MCF 10A (cell line): ENCODE measurements around the gene SLC44A5. TPM values are rescaled to one million over a fixed set of nuclear protein-coding genes. Genes with fewer than 3 reads are reported as not detected.
"Not testable (repeated sequence)": the region's sequence is repeated elsewhere in the genome, so short reads cannot be mapped to it uniquely, and the experiment has no call there.

Experiments used
- BruUV-seq: library from RNA; stranded (reverse); fragments of 400-500 nt; replicated peaks from 2 replicates; lab custom pipeline; 2021; lab: Mats Ljungman, UMichigan
- CTCF ChIA-PET: fragments of 300-600 bp; sonication (Branson Sonifier 250); formaldehyde crosslinking; extraction: SDS; loops from one replicate; lab custom pipeline; 2021; ENCODE audit warnings: antibody characterized with exemption, inconsistent platforms; lab: Yijun Ruan, JAX
- POLR2A ChIA-PET: fragments of 300-600, 350-650 bp; sonication (Branson Sonifier 250); formaldehyde crosslinking; extraction: SDS; loops from one replicate; lab custom pipeline; 2020; ENCODE audit warnings: antibody characterized with exemption, inconsistent platforms; lab: Yijun Ruan, JAX
- DNase-seq: peaks from one replicate; pipeline ENCODE4 v3.0.0-alpha.2; 2018; ENCODE audit not compliant: unreplicated experiment
- H3K27ac Mint-ChIP-seq: one replicate; pipeline ENCODE4 v1.8.0; 2022; ENCODE audit warnings: mild to moderate bottlenecking, low read depth, mixed read lengths; ENCODE audit not compliant: unreplicated experiment
- H3K27me3 Mint-ChIP-seq: one replicate; pipeline ENCODE4 v1.8.0; 2022; ENCODE audit warnings: mixed read lengths; ENCODE audit not compliant: insufficient read depth, unreplicated experiment
- H3K36me3 Mint-ChIP-seq: one replicate; pipeline ENCODE4 v1.8.0; 2022; ENCODE audit warnings: mild to moderate bottlenecking, moderate library complexity, mixed read lengths; ENCODE audit not compliant: insufficient read depth, unreplicated experiment
- H3K4me1 Mint-ChIP-seq: one replicate; pipeline ENCODE4 v1.8.0; 2022; ENCODE audit warnings: mixed read lengths; ENCODE audit not compliant: insufficient read depth, unreplicated experiment
- H3K4me3 Mint-ChIP-seq: one replicate; pipeline ENCODE4 v1.8.0; 2022; ENCODE audit warnings: mild to moderate bottlenecking, moderate library complexity, mixed read lengths; ENCODE audit not compliant: unreplicated experiment
- H3K9me3 Mint-ChIP-seq: one replicate; pipeline ENCODE4 v1.8.0; 2022; ENCODE audit warnings: mixed read lengths; ENCODE audit not compliant: unreplicated experiment
- CTCF ChIP-seq: fragments of 200-600 bp; IDR thresholded peaks from one replicate; pipeline ENCODE4 v1.8.0; 2022; ENCODE audit warnings: antibody characterized with exemption, mild to moderate bottlenecking; ENCODE audit not compliant: unreplicated experiment
- intact Hi-C: fragments of 100-400 bp; cut with micrococcal nuclease; formaldehyde crosslinking; loops from 2 replicates; pipeline ENCODE4 v1.14.1; 2022
- total RNA-seq: library from RNA; stranded (reverse); gene quantifications from 2 replicates; pipeline ENCODE4 v1.2.3, GENCODE V29; 2022

The SLC44A5 gene
- total RNA-seq, 1 experiment from 2014 or later = 14.3 TPM

- POLR2A ChIA-PET = interaction anchor here (0.6 to 1.7 kb wide), 4 partner anchors 21 to 329 kb away, joined by 3 to 6 read pairs (median 3); no protein-coding TSS in a partner anchor
- H3K9me3 Mint-ChIP-seq = peaks cover 10% of the 10 kb centered on the region
- peak overlapping the region; percentile 43 for H3K27ac Mint-ChIP-seq
- no peak overlapping the region for H3K4me3 Mint-ChIP-seq
- no TSS peak for BruUV-seq
- no peak for TF ChIP-seq CTCF
- no peak for DNase-seq
- no peaks in the 10 kb centered on the region for H3K27me3 Mint-ChIP-seq
- H3K4me1 Mint-ChIP-seq = no peaks in the 10 kb centered on the region
- intact Hi-C loops = no loop called here
- no peaks in the 10 kb centered on the region for H3K36me3 Mint-ChIP-seq
- CTCF ChIA-PET = no interaction called here
Measured at GRCh38 chr1:75396745-75397144, 214.2 kb downstream of the SLC44A5 start.

DNA sequence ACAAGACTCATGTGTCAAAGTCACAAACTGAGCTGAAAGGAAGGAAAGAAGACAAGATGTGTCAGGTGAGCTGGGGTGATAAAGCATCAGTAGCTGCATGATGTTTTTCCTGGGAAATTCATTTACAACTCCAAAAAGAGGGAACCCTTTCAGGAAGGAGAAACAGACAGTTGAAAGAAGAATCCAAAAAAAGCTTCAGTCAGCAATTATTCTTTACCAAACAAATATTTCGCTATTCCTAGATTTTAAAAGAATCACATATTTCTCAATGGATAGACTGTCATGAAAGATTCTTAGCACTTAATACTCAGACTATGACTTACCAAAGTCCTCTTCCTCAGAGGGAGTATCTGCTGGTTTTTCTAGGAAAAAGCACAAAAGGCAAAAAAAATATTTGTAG, 214.7 kb downstream of the SLC44A5 start:
- H3K27me3 Mint-ChIP-seq = no peaks in the 10 kb centered on the region
- DNase-seq = no peak
- H3K4me3 Mint-ChIP-seq = no peak overlapping the region
- peaks cover 10% of the 10 kb centered on the region for H3K9me3 Mint-ChIP-seq
- CTCF ChIA-PET = no interaction called here
- no peak for TF ChIP-seq CTCF
- intact Hi-C loops = no loop called here
- H3K36me3 Mint-ChIP-seq = no peaks in the 10 kb centered on the region
- peak overlapping the region; percentile 43 for H3K27ac Mint-ChIP-seq
- no TSS peak for BruUV-seq
- no peaks in the 10 kb centered on the region for H3K4me1 Mint-ChIP-seq
- POLR2A ChIA-PET = interaction anchor here (0.6 to 1.7 kb wide), 3 partner anchors 20 to 34 kb away, joined by 3 to 6 read pairs (median 3); no protein-coding TSS in a partner anchor

DNA sequence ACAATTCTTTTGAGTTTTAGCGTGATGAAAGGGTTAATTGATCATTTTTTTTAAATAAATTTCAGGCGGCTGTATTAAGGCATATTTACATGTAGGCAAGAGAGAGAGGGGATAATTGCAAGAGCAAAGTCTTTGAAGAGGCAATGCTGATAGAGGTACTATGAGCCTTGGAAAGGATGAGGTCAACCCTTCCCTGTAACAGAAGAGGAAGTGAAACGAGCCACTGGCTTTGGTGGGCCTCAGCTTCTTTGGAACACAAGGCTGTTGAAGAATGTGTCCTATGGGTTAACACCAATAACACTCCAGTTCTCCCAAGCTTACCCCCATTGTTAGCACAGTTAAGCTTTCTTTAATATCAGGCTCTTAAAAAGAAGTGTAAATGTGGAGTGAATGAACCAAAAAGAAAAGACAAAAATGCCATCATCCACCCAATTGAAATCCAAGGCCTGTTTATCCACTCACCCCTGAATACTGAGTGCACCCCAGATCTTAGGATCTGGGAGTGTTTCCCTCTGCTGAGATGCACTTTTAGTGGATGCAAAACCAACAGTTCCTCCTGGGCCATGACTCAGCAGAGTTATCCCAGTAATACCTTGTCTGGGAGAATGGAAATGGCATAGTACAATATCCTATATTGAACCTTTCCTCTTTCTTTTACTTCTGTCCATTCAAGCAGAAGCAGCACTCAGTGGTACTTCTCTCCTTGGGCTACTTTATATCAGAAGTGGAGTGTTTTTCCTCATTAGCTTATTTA, 216.4 kb downstream of the SLC44A5 start:
- H3K27ac Mint-ChIP-seq = no peak overlapping the region
- H3K36me3 Mint-ChIP-seq = no peaks in the 10 kb centered on the region
- intact Hi-C loops = no loop called here
- POLR2A ChIA-PET = no interaction called here
- DNase-seq = no peak
- H3K9me3 Mint-ChIP-seq = peaks cover 10% of the 10 kb centered on the region
- H3K27me3 Mint-ChIP-seq = no peaks in the 10 kb centered on the region
- no peak for TF ChIP-seq CTCF
- BruUV-seq = no TSS peak
- H3K4me1 Mint-ChIP-seq = no peaks in the 10 kb centered on the region
- CTCF ChIA-PET = no interaction called here
- H3K4me3 Mint-ChIP-seq = no peak overlapping the region

GRCh38 chr1:75392278-75392677, 218.6 kb downstream of the SLC44A5 start:
- intact Hi-C loops = no loop called here
- H3K4me3 Mint-ChIP-seq = no peak overlapping the region
- no peaks in the 10 kb centered on the region for H3K4me1 Mint-ChIP-seq
- CTCF ChIA-PET = no interaction called here
- BruUV-seq = no TSS peak
- no peak overlapping the region for H3K27ac Mint-ChIP-seq
- H3K9me3 Mint-ChIP-seq = peaks cover 10% of the 10 kb centered on the region
- no peaks in the 10 kb centered on the region for H3K36me3 Mint-ChIP-seq
- POLR2A ChIA-PET = no interaction called here
- no peak for TF ChIP-seq CTCF
- no peaks in the 10 kb centered on the region for H3K27me3 Mint-ChIP-seq
- no peak for DNase-seq

DNA sequence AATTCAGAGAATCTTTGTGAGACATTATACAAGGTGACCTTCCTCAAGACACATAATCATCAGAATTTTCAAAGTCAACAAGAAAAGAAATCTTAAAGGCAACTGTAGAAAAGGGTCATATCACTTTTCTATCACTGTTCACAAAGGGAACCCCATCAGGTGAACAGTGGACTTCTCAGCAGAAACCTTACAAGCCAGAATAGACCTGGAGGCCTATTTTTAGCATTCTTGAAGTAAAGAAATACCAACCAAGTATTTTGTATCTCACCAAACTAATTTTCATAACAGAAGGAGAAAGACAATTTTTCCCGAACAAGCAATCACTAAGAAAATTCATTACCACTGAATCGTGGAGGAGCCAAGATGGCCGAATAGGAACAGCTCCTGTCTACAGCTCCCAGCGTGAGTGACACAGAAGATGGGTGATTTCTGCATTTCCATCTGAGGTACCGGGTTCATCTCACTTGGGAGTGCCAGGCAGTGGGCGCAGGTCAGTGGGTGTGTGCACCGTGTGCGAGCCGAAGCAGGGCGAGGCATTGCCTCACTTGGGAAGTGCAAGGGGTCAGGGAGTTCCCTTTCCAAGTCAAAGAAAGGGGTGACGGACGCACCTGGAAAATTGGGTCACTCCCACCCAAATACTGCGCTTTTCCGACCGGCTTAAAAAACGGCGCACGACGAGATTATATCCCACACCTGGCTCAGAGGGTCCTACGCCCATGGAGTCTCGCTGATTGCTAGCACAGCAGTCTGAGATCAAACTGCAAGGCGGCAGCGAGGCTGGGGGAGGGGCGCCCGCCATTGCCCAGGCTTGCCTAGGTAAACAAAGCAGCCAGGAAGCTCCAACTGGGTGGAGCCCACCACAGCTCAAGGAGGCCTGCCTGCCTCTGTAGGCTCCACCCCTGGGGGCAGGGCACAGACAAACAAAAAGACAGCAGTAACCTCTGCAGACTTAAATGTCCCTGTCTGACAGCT, 235.2 kb downstream of the SLC44A5 start:
- TSS peak; percentile 69 for BruUV-seq
- Mint-ChIP-seq H3K4me1 (peaks cover 11% of the 10 kb centered on the region), H3K27ac (peak overlapping the region; percentile 80), H3K4me3 (peak overlapping the region; percentile 75)
- intact Hi-C loops = loop anchor here (5.0 kb wide), 1 partner anchor 108 kb away; no protein-coding TSS in a partner anchor
- POLR2A ChIA-PET = interaction anchor here (0.6 to 1.8 kb wide), 15 partner anchors 9 to 1685 kb away, joined by 3 to 11 read pairs (median 4); no protein-coding TSS in a partner anchor
- not testable (repeated sequence) for H3K36me3 Mint-ChIP-seq, H3K27me3 Mint-ChIP-seq, H3K9me3 Mint-ChIP-seq
- peak; percentile 57 for DNase-seq
- CTCF ChIA-PET = interaction anchor here (1.0 to 2.6 kb wide), 2 partner anchors 110 to 143 kb away, joined by 3 to 10 read pairs; no protein-coding TSS in a partner anchor
